ENCODE measurements around the gene SLC7A10.

The SLC7A10 gene

GRCh38 chr19:33254245-33254824 is 28.7 kb upstream of the SLC7A10 start:
- no peak for DNase-seq

GRCh38 chr19:33252971-33253370 is 27.3 kb upstream of the SLC7A10 start:
- no peak for DNase-seq

DNA sequence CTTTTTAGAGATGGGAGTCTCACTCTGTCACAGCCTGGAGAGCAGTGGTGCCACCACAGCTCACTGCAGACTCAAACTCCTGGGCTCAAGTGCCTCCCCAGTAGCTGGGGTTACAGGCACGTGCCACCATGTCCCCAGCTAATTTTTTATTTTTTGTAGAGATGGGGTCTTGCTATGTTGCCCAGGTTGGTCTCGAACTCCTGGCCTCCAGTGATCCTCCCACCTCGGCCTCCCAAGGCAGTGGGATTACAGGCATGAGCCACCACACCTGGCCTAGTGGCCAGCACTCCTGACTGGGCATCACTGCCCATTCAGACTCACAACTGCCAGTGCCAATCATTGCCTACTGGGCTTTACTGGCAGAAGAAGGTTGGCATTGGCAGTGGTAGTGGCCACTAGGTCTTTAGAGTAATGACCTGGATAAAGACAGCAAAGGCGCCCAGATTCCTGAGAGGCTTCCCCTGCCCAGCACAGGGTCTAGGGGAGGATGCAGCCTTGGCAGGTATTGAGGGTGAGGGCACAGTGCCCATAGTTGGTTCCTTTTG is 26.8 kb upstream of the SLC7A10 start:
- no peak for DNase-seq

DNA sequence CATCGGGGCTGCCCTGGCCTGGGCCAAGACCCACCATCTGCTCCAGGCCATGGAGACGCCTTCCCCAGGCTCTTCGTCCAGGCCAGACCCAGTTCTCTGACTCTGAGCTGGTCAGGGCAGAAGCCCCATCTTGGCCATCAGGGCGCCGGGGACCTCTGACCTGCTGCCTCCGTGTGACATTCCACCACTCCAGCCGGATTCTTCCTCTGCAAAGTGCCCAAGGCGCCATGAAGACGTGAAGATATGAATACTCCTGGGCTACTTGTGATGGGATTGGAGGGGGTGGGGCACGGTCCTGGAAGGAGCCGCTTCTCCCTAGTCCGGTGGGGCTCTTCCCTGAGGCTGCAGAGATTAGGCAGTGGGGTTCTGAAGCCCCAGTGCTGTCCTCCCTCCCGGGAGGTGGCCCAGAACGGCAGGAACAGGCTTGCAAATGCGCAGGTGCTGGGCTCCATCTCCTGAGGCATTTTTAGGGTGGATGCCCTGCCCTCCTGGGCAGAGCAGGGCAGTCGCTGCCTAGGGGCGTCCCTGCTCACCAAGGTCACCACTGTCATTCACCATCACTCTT is 26.0 kb upstream of the SLC7A10 start:
- no peak for DNase-seq

GRCh38 chr19:33251076-33251475 is 25.4 kb upstream of the SLC7A10 start:
- no peak for DNase-seq

- no peak for DNase-seq
Observed at GRCh38 chr19:33250500-33250899, 24.9 kb upstream of the SLC7A10 start.

GRCh38 chr19:33249740-33250366 is 24.2 kb upstream of the SLC7A10 start:
- DNase-seq, result no peak

DNA sequence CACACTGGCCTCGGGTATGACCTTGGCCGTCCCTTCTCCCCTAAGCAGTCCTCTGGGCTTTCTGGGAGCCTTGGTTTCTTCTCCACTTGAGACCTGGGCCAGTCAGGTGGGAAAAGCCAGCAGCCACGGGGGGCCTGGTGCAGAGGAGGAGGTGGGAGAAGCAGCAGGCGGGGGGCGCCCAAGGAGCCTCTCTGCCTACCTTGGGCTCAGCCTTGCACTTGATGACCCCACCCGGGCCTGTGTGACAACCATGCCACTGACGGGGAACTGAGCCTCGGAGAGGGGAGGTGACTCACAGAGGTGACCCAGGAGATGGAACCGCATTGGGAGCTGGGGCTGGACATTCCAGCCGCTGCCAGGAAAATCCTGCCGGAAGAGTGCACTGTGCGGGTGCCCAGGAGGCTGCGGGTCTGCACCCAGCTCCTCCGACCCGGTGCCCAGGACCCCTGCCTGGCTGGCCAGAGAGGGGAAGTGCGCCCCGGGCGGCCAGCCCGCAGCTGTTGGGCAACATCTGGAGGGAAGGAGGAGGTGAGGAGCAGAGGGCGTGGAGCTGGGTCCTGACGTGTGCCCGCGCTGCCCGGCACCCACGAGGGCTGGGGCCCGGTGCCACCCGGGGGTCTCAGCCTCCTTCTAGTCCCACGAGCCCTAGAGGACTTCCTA is 23.4 kb upstream of the SLC7A10 start:
- no peak for DNase-seq

DNA sequence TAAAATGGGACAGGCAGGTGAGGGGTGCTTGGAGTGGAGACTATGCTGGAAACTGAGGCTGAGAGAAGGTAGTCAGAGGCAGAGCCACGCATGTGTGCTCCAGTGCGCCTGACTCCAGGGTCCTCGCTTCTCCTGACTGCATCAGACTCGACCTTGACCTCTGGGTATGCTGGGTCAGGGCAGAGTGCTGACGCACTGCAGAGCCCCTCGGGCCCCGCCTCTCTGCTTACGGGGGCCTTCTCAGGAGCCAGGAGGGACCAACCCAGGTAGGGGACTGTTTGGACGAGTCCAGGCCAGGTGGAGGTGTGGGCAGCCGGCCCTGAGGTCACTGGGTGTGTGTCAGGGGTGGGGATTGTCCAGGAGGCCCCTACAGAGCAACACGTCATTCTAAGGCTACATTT is 22.9 kb upstream of the SLC7A10 start:
- DNase-seq, result no peak

GRCh38 chr19:33248104-33248503 is 22.5 kb upstream of the SLC7A10 start:
- no peak for DNase-seq

DNA sequence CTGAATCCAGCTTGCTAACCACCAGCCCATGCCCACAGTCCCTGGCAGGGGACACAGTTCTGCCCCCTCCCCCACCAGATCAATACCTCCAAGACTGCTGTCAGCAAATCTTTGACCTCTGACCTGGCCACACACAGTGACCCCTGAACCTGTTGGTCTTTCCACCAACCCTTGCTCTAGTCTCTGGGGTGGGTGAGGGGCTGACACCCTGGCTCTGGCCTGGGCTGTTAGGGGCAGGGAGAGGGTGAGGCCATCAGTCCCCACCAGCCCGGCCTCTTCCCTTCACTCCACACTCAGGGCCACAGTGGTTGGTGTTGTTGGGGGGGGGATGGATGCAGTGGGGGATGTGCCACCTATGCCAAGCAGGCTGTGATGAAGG is 21.8 kb upstream of the SLC7A10 start:
- no peak for DNase-seq

GRCh38 chr19:33246709-33247440 is 21.2 kb upstream of the SLC7A10 start:
- no peak for DNase-seq

GRCh38 chr19:33245948-33246708 is 20.5 kb upstream of the SLC7A10 start:
- DNase-seq, result no peak

- no peak for DNase-seq
Observed at GRCh38 chr19:33242911-33243310, 17.3 kb upstream of the SLC7A10 start.

GRCh38 chr19:33242131-33242530 is 16.5 kb upstream of the SLC7A10 start:
- DNase-seq, result no peak

DNA sequence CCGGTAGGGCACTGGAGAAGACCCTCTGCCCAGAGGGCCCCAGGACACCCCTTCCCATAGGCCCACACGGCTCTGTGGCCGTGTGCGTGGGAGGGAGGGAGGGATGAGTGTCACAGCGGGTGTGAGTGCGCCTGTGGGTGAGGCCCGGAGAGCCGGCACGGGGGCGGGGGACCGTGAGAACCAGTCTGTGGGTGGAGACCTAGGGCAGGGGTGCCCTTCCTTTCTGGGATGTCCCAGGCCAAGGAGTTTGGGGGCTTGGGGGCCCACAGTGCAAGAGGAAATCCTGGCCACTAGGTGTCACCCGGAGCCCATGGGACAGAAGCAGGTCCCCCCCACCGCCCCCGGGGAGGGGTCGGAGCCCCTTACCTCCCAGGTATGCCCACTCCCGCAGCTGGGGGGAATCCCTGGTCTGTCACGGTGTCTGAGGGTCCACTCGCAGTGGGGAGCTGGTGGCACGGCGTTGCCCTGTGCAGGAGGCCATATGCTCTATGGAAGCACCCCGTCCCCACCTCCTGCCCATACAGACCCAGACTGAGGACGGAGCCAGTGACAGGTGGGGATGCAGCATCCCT is 16.0 kb upstream of the SLC7A10 start:
- no peak for DNase-seq

DNA sequence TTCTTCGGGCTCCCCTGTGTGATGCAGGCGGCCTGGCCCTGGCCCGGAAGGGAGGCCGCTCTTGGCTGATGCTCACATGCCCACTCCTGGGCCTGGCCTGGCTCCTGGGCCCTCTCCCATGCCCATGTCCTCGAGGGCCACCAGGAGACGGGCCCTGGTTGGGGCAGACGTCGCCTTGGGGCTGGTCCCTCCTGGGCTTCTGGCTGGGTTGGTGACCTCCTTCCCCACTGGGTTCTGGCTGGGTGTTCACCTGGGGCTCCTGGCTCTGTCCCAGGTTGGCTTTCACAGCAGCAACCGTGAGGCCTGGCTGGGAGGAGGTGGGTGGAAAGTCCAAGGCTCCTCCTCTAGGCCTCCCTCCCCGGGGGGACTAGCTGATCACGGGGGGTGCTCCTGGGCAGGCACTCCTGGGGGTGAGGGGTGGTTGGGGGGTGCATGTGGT is 15.5 kb upstream of the SLC7A10 start:
- no peak for DNase-seq

DNA sequence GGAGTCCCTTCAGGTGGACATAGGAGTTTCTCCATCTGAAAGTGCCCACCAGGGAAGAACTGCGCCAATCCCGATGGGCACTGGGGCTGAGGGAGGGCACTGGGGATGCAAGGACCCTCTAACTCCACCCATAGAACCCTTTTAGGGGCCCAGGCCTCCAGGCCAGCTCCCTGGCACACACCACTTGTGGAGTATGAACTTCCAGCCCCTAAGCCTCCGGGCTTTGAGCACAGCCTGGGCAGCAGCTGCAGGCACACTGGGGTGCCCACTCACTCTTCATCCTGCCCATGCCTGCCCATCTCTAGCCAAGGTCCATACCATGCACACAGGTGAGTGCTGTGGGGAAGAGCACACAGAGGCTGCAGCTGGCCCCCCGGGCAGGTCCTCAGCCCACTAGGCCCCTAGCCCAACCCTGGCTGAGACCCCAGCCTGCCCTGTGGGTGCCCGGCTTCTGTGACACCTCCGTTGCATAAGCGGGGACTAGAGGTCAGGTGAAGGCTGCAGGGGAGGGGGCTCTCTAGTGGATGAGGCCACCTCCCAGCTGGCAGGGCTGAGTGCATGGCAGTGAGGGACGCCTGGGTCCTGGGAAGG is 14.6 kb upstream of the SLC7A10 start:
- no peak for DNase-seq

GRCh38 chr19:33239223-33239975 is 13.7 kb upstream of the SLC7A10 start:
- DNase-seq, result no peak

DNA sequence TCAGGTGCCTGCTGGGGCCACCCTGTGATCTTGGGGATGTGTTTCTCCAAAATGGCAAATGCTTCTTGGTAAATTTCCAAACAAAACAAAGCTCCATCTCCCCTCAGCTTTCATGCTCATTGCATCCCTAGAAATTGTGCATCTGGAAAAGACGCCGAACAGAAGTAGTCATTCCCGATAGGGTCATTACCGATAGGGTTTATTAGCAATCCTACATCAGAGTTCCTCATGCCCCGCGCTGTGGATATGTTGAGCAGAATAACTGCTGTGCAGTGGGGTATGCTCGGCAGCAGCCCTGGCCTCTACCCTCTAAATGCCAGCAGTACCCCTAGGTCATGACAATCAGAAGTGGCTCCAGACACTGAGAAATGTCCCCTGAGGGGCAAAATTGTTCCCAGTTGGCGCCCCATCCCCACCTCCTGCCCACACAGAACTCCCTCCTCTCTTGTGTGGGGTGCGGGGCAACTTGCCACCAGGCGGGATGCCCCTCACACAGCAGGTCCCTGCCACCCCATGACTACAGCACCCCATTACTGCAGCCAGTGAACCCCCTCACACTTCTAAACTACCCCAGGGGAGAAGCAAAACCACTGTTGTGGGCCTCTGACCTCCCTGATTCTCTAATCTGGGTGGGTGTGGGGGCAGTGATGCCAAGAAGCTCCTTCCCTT is 13.0 kb upstream of the SLC7A10 start:
- DNase-seq, result no peak

Measured in effector CD8-positive, alpha-beta T cell (primary cell).